ENCODE results near the gene SCLY.

GRCh38 chr2:238087211-238087610 is 26.4 kb downstream of the SCLY start:
- TF ChIP-seq POLR2A (IDR thresholded peaks at IDR 0.05) (no peak), CTCF (IDR thresholded peaks at IDR 0.05) (no peak), POLR2AphosphoS5 (IDR thresholded peaks at IDR 0.05; ENCODE audit: insufficient read depth in 1 of 2, low read depth in 1 of 2) (no peak)

All from vagina (tissue), 2 donors.